ENCODE data around the gene BTBD17.

The BTBD17 gene

GRCh38 chr17:74359916-74360315 lies 1.8 kb downstream of the BTBD17 start:
- no peak overlapping the region for H2AFZ ChIP-seq (ENCODE audit: low read length)
- no peak for TF ChIP-seq CTCF (conservative IDR thresholded peaks at IDR 0.05; ENCODE audit: low read length)
- TF ChIP-seq EZH2phosphoT487 (IDR thresholded peaks at IDR 0.05; ENCODE audit: borderline replicate concordance) = no peak
- no peak overlapping the region for H3K4me2 ChIP-seq (ENCODE audit: low read depth, low read length, poor library complexity, severe bottlenecking)
- H3K27me3 ChIP-seq (ENCODE audit: insufficient read depth, low read length, poor library complexity, severe bottlenecking) = no peaks in the 10 kb centered on the region
- no peaks in the 10 kb centered on the region for H3K79me2 ChIP-seq (ENCODE audit: insufficient read depth, low read length)
- no peaks in the 10 kb centered on the region for H3K36me3 ChIP-seq (ENCODE audit: insufficient read depth, low read length)
- no peaks in the 10 kb centered on the region for H3K9me2 ChIP-seq (replicated peaks; ENCODE audit: low read depth, low read length)
- no peaks in the 10 kb centered on the region for H4K20me1 ChIP-seq (ENCODE audit: insufficient read depth, low read length, poor library complexity, severe bottlenecking)
- H3K4me1 ChIP-seq (ENCODE audit: insufficient read depth, low read length, poor library complexity, severe bottlenecking) = no peaks in the 10 kb centered on the region
- no peak overlapping the region for H3K9ac ChIP-seq (ENCODE audit: low read depth, low read length, poor library complexity, severe bottlenecking)
- no peaks in the 10 kb centered on the region for H3F3A ChIP-seq (ENCODE audit: low read depth)
- no peak overlapping the region for H3K4me3 ChIP-seq (ENCODE audit: low read length, poor library complexity, severe bottlenecking)
- no peaks in the 10 kb centered on the region for H3K9me3 ChIP-seq (ENCODE audit: insufficient read depth, low read depth, low read length)

GRCh38 chr17:74358697-74359096 lies 3.0 kb downstream of the BTBD17 start:
- Histone ChIP-seq H2AFZ (ENCODE audit: low read length) (no peak overlapping the region), H3K4me3 (ENCODE audit: low read length, poor library complexity, severe bottlenecking) (no peak overlapping the region), H3K9me2 (replicated peaks; ENCODE audit: low read depth, low read length) (no peaks in the 10 kb centered on the region), H3K4me1 (ENCODE audit: insufficient read depth, low read length, poor library complexity, severe bottlenecking) (no peaks in the 10 kb centered on the region), H3F3A (ENCODE audit: low read depth) (no peaks in the 10 kb centered on the region), H4K20me1 (ENCODE audit: insufficient read depth, low read length, poor library complexity, severe bottlenecking) (no peaks in the 10 kb centered on the region), H3K4me2 (ENCODE audit: low read depth, low read length, poor library complexity, severe bottlenecking) (no peak overlapping the region), H3K79me2 (ENCODE audit: insufficient read depth, low read length) (no peaks in the 10 kb centered on the region), H3K27me3 (ENCODE audit: insufficient read depth, low read length, poor library complexity, severe bottlenecking) (no peaks in the 10 kb centered on the region), H3K9ac (ENCODE audit: low read depth, low read length, poor library complexity, severe bottlenecking) (no peak overlapping the region), H3K9me3 (ENCODE audit: insufficient read depth, low read depth, low read length) (no peaks in the 10 kb centered on the region), H3K36me3 (ENCODE audit: insufficient read depth, low read length) (no peaks in the 10 kb centered on the region)
- no peak for TF ChIP-seq EZH2phosphoT487 (IDR thresholded peaks at IDR 0.05; ENCODE audit: borderline replicate concordance)
- no peak for TF ChIP-seq CTCF (conservative IDR thresholded peaks at IDR 0.05; ENCODE audit: low read length)

GRCh38 chr17:74357466-74357809 lies 4.2 kb downstream of the BTBD17 start:
- no peak overlapping the region for H3K4me2 ChIP-seq (ENCODE audit: low read depth, low read length, poor library complexity, severe bottlenecking)
- TF ChIP-seq CTCF (conservative IDR thresholded peaks at IDR 0.05; ENCODE audit: low read length) = no peak
- TF ChIP-seq EZH2phosphoT487 (IDR thresholded peaks at IDR 0.05; ENCODE audit: borderline replicate concordance) = no peak
- H3K4me3 ChIP-seq (ENCODE audit: low read length, poor library complexity, severe bottlenecking) = no peak overlapping the region
- no peaks in the 10 kb centered on the region for H4K20me1 ChIP-seq (ENCODE audit: insufficient read depth, low read length, poor library complexity, severe bottlenecking)
- no peaks in the 10 kb centered on the region for H3K27me3 ChIP-seq (ENCODE audit: insufficient read depth, low read length, poor library complexity, severe bottlenecking)
- H3K79me2 ChIP-seq (ENCODE audit: insufficient read depth, low read length) = no peaks in the 10 kb centered on the region
- no peak overlapping the region for H3K9ac ChIP-seq (ENCODE audit: low read depth, low read length, poor library complexity, severe bottlenecking)
- H3K4me1 ChIP-seq (ENCODE audit: insufficient read depth, low read length, poor library complexity, severe bottlenecking) = no peaks in the 10 kb centered on the region
- H3K9me2 ChIP-seq (replicated peaks; ENCODE audit: low read depth, low read length) = no peaks in the 10 kb centered on the region
- no peak overlapping the region for H2AFZ ChIP-seq (ENCODE audit: low read length)
- H3K36me3 ChIP-seq (ENCODE audit: insufficient read depth, low read length) = no peaks in the 10 kb centered on the region
- no peaks in the 10 kb centered on the region for H3K9me3 ChIP-seq (ENCODE audit: insufficient read depth, low read depth, low read length)
- H3F3A ChIP-seq (ENCODE audit: low read depth) = no peaks in the 10 kb centered on the region

All from Loucy (cell line).